Subcutaneous adipose tissue (tissue), 4 donors: Measurements from ENCODE around the gene DLG4. TPM values are rescaled to one million over a fixed set of nuclear protein-coding genes. Genes with fewer than 3 reads are reported as not detected.

Experiments used
- CTCF ChIP-seq: fragments of 450-650 bp; IDR thresholded peaks from one replicate; pipeline ENCODE4 v1.5.1; 2016; ENCODE audit warnings: low read depth, mild to moderate bottlenecking, control low read depth, antibody characterized with exemption, moderate library complexity
- total RNA-seq, 4 donors: library from RNA; depleted of rRNA; stranded (reverse); fragments of >200 nt; gene quantifications; one replicate each; pipeline ENCODE4 v1.1.0, GENCODE V29; 2016

DLG4 gene
- total RNA-seq, 4 donors from 2014 or later = 3.3 to 17.0 (median 6.9) TPM

GRCh38 chr17:7195971-7196370, 23.7 kb downstream of the DLG4 start:
- no peak for TF ChIP-seq CTCF

GRCh38 chr17:7192271-7192937, 27.2 kb downstream of the DLG4 start:
- TF ChIP-seq CTCF = no peak

GRCh38 chr17:7191571-7192270, 27.9 kb downstream of the DLG4 start:
- TF ChIP-seq CTCF = no peak

GRCh38 chr17:7191069-7191468, 28.6 kb downstream of the DLG4 start:
- TF ChIP-seq CTCF = no peak

- TF ChIP-seq CTCF = no peak
Measured at GRCh38 chr17:7190276-7190917, 29.2 kb downstream of the DLG4 start.

GRCh38 chr17:7186241-7186640, 33.4 kb downstream of the DLG4 start:
- no peak for TF ChIP-seq CTCF

- no peak for TF ChIP-seq CTCF
Measured at GRCh38 chr17:7184647-7185046, 35.0 kb downstream of the DLG4 start.
